KOPT-K1 (cell line): ENCODE measurements around the gene DUSP22.

Experiments used
- H3K27ac ChIP-seq: fragments of 200-600 bp; sonication (generic); 2 replicates; pipeline ENCODE4 v1.5.1; 2016; ENCODE audit warnings: antibody characterized with exemption, mild to moderate bottlenecking, low read depth, low read length; ENCODE audit not compliant: poor library complexity, severe bottlenecking
- H3K36me3 ChIP-seq: fragments of 200-600 bp; sonication (generic); 2 replicates; pipeline ENCODE4 v1.5.1; 2017; ENCODE audit warnings: antibody characterized with exemption, mild to moderate bottlenecking, low read length, moderate library complexity; ENCODE audit not compliant: insufficient read depth
- H3K9me3 ChIP-seq: fragments of 200-600 bp; sonication (generic); 2 replicates; pipeline ENCODE4 v1.5.1; 2017; ENCODE audit warnings: antibody characterized with exemption, low read length, mild to moderate bottlenecking; ENCODE audit not compliant: insufficient read depth, poor library complexity, severe bottlenecking

DUSP22 gene

GRCh38 chr6:328136-328670, 35.9 kb downstream of the DUSP22 start:
- no peak overlapping the region for H3K27ac ChIP-seq
- no peaks in the 10 kb centered on the region for H3K36me3 ChIP-seq
- H3K9me3 ChIP-seq: no peaks in the 10 kb centered on the region

GRCh38 chr6:328924-329323, 36.6 kb downstream of the DUSP22 start:
- Histone ChIP-seq H3K27ac (no peak overlapping the region), H3K9me3 (no peaks in the 10 kb centered on the region), H3K36me3 (no peaks in the 10 kb centered on the region)

- Histone ChIP-seq H3K27ac (no peak overlapping the region), H3K36me3 (no peaks in the 10 kb centered on the region), H3K9me3 (no peaks in the 10 kb centered on the region)
Observed at GRCh38 chr6:329888-330691, 37.8 kb downstream of the DUSP22 start.

GRCh38 chr6:330948-331347, 38.7 kb downstream of the DUSP22 start:
- no peak overlapping the region for H3K27ac ChIP-seq
- no peaks in the 10 kb centered on the region for H3K36me3 ChIP-seq
- no peaks in the 10 kb centered on the region for H3K9me3 ChIP-seq

GRCh38 chr6:331622-332521, 39.6 kb downstream of the DUSP22 start:
- Histone ChIP-seq H3K36me3 (no peaks in the 10 kb centered on the region), H3K27ac (no peak overlapping the region), H3K9me3 (no peaks in the 10 kb centered on the region)

- Histone ChIP-seq H3K36me3 (no peaks in the 10 kb centered on the region), H3K9me3 (no peaks in the 10 kb centered on the region), H3K27ac (no peak overlapping the region)
Observed at GRCh38 chr6:332671-333070, 40.4 kb downstream of the DUSP22 start.

- Histone ChIP-seq H3K27ac (no peak overlapping the region), H3K9me3 (no peaks in the 10 kb centered on the region), H3K36me3 (no peaks in the 10 kb centered on the region)
Observed at GRCh38 chr6:333379-334002, 41.2 kb downstream of the DUSP22 start.

GRCh38 chr6:334536-335510, 42.5 kb downstream of the DUSP22 start:
- Histone ChIP-seq H3K36me3 (no peaks in the 10 kb centered on the region), H3K27ac (no peak overlapping the region), H3K9me3 (no peaks in the 10 kb centered on the region)

GRCh38 chr6:335572-335971, 43.3 kb downstream of the DUSP22 start:
- H3K27ac ChIP-seq: no peak overlapping the region
- H3K36me3 ChIP-seq: no peaks in the 10 kb centered on the region
- H3K9me3 ChIP-seq: no peaks in the 10 kb centered on the region

GRCh38 chr6:336159-337114, 44.1 kb downstream of the DUSP22 start:
- no peaks in the 10 kb centered on the region for H3K9me3 ChIP-seq
- H3K36me3 ChIP-seq: no peaks in the 10 kb centered on the region
- no peak overlapping the region for H3K27ac ChIP-seq

- peaks cover 5% of the 10 kb centered on the region for H3K9me3 ChIP-seq
- H3K27ac ChIP-seq: no peak overlapping the region
- H3K36me3 ChIP-seq: no peaks in the 10 kb centered on the region
Observed at GRCh38 chr6:337805-338368, 45.6 kb downstream of the DUSP22 start.

- peaks cover 5% of the 10 kb centered on the region for H3K9me3 ChIP-seq
- no peaks in the 10 kb centered on the region for H3K36me3 ChIP-seq
- no peak overlapping the region for H3K27ac ChIP-seq
Observed at GRCh38 chr6:338815-339262, 46.6 kb downstream of the DUSP22 start.

GRCh38 chr6:339480-339879, 47.2 kb downstream of the DUSP22 start:
- Histone ChIP-seq H3K9me3 (peaks cover 5% of the 10 kb centered on the region), H3K27ac (no peak overlapping the region), H3K36me3 (no peaks in the 10 kb centered on the region)
